ENCODE measurements around the gene NAT14. TPM values are rescaled to one million over a fixed set of nuclear protein-coding genes. Genes with fewer than 3 reads are reported as not detected.
A peak's percentile ranks its signal among the peaks of the same experiment; 100 is the strongest.

The NAT14 gene
- polyA plus RNA-seq, 1 of the 3 experiments (the other 2 are of a cell fraction): 89.9 TPM

DNA sequence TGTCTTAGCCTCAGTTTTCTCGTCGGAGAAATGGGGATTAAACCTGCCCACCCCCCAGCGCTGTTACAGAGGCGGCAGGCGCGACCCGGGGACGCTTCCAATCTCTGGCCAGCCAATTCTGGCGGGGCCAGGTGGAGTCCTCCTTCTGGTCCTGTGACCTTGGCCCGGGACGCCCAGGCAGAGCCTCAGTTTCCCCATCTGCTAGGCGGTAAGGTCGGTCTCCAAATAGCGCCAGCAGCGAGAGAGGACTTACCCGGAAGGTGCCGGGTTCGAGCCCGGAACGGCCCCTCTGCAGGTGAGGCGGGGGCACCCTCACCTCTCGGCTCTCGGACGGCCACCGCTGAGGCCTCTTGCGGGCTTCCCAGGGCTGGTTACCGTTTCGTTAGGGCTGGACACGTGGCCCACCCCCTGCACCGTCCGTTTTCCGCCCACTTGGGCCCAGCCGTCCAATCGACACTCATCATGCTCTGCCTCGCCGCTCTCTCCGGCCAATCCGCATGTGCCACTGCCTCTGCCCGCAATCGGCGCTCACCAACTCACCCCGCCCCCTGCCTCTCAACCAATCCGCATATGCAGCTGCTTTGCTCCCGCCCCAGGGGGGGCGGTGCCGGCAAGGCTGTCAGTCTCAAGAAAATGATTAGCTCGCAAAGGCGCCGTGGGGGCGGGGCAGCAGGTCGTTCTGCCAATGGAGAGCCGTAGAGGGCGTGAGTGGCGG is 23.6 kb upstream of the NAT14 start, which contains the start of gene ISOC2 (continued):
- TF ChIP-seq SMC3 (IDR thresholded peaks at IDR 0.05; ENCODE audit: low read depth, low read length) (no peak), SIN3A (IDR thresholded peaks at IDR 0.05; ENCODE audit: borderline replicate concordance, low read depth, low read length) (peak; percentile 19; the same call in 1 of the 2 replicates), GABPA (IDR thresholded peaks at IDR 0.05; ENCODE audit: low read depth) (peak; percentile 35), MEF2A (IDR thresholded peaks at IDR 0.05; ENCODE audit: borderline replicate concordance, low read depth) (no peak), FOSL2 (IDR thresholded peaks at IDR 0.05; ENCODE audit: borderline replicate concordance, low read depth) (no peak), CHD2 (IDR thresholded peaks at IDR 0.05; ENCODE audit: low read length, partially characterized antibody) (peak; percentile 95), NFIC (IDR thresholded peaks at IDR 0.05; ENCODE audit: borderline replicate concordance) (no peak), NRF1 (IDR thresholded peaks at IDR 0.05; ENCODE audit: low read depth, low read length) (no peak)
- TF ChIP-seq, protein P1, sequence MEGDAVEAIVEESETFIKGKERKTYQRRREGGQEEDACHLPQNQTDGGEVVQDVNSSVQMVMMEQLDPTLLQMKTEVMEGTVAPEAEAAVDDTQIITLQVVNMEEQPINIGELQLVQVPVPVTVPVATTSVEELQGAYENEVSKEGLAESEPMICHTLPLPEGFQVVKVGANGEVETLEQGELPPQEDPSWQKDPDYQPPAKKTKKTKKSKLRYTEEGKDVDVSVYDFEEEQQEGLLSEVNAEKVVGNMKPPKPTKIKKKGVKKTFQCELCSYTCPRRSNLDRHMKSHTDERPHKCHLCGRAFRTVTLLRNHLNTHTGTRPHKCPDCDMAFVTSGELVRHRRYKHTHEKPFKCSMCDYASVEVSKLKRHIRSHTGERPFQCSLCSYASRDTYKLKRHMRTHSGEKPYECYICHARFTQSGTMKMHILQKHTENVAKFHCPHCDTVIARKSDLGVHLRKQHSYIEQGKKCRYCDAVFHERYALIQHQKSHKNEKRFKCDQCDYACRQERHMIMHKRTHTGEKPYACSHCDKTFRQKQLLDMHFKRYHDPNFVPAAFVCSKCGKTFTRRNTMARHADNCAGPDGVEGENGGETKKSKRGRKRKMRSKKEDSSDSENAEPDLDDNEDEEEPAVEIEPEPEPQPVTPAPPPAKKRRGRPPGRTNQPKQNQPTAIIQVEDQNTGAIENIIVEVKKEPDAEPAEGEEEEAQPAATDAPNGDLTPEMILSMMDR (IDR thresholded peaks at IDR 0.05): no peak

DNA sequence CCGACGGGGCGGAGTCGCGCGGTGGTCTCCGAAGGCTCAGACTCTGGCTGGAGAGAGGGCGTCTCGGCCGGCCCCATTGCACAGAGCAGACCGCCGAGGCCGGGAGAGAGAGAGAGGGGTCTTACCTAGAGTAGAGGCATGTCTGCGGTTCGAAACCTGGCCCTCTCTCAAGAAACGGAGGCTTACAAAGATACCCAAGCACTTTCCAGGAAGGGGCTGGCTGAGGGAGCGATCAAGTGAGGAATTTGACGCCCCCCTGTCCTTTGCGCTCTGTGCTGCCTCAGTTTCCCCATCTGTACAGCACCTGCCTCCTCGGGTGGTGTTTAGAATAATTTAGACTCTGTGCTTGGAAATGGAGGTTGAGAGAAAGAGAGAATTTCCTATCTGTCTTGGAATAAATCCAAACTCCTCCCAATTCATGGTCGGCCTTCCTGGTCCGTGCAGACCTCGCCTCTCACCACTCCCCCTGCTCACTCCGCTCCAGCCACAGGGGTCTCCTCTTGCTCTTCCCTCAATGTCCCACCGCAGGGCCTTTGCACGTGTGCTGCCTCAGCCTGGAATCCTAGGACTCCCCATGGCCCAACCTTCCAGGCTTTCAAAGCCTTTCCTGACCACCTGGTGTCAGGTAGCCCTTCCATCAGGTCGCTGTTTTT is 22.9 kb upstream of the NAT14 start:
- no peaks in the 10 kb centered on the region for H3K27me3 ChIP-seq (ENCODE audit: insufficient read depth)
- peak; percentile 73 for DNase-seq
- H3F3A ChIP-seq (replicated peaks; ENCODE audit: insufficient read depth): peaks cover 19% of the 10 kb centered on the region
- peak overlapping the region; percentile 37 to 63; a peak in 3 of 4 replicates for H3K27ac ChIP-seq (ENCODE audit: low read depth in 2 of 2, low read length in 1 of 2)
- H3K79me2 ChIP-seq (ENCODE audit: insufficient read depth): peaks cover 12% of the 10 kb centered on the region; the same call in 1 of the 2 replicates
- peak overlapping the region; percentile 55 to 71 for H3K4me3 ChIP-seq (ENCODE audit: low read depth in 2 of 2, low read length in 1 of 2)
- no peaks in the 10 kb centered on the region for H3K36me3 ChIP-seq (replicated peaks in 1 of 2; ENCODE audit: control insufficient read depth in 1 of 2, insufficient read depth in 2 of 2, low read length in 1 of 2)
- H3K4me1 ChIP-seq (ENCODE audit: control insufficient read depth in 1 of 2, insufficient read depth in 2 of 2, low read depth in 1 of 2, low read length in 1 of 2): peaks cover 9 to 18% of the 10 kb centered on the region in 2 experiments; a peak in 2 of 4 replicates
- CTCF ChIA-PET: interaction anchor here (0.6 to 1.4 kb wide), 3 partner anchors 9 to 169 kb away, joined by 3 to 8 read pairs (median 5); no protein-coding TSS in a partner anchor
- WGBS (ENCODE audit: low lambda C conversion rate): 40% methylated on average over 11 of the region's 27 CpGs
- H3K9me2 ChIP-seq: no peaks in the 10 kb centered on the region
- H3K4me2 ChIP-seq: peak overlapping the region; percentile 81
- no peaks in the 10 kb centered on the region for H3K9me3 ChIP-seq
- peak overlapping the region; percentile 53; the same call in 1 of the 2 replicates for H3K9ac ChIP-seq
- POLR2A ChIA-PET: interaction anchor here (0.7 to 0.9 kb wide), 4 partner anchors 10 to 54 kb away, joined by 3 to 7 read pairs (median 4); partner anchors contain the start of genes UBE2S and ZNF628
- no peak for TF ChIP-seq TCF12 (IDR thresholded peaks at IDR 0.05)
- TF ChIP-seq, protein P2, sequence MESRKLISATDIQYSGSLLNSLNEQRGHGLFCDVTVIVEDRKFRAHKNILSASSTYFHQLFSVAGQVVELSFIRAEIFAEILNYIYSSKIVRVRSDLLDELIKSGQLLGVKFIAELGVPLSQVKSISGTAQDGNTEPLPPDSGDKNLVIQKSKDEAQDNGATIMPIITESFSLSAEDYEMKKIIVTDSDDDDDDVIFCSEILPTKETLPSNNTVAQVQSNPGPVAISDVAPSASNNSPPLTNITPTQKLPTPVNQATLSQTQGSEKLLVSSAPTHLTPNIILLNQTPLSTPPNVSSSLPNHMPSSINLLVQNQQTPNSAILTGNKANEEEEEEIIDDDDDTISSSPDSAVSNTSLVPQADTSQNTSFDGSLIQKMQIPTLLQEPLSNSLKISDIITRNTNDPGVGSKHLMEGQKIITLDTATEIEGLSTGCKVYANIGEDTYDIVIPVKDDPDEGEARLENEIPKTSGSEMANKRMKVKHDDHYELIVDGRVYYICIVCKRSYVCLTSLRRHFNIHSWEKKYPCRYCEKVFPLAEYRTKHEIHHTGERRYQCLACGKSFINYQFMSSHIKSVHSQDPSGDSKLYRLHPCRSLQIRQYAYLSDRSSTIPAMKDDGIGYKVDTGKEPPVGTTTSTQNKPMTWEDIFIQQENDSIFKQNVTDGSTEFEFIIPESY (IDR thresholded peaks at IDR 0.05; ENCODE audit: borderline replicate concordance, low read depth): no peak
- peak; percentile 48; the same call in 1 of the 2 replicates for TF ChIP-seq RCOR1 (IDR thresholded peaks at IDR 0.05; ENCODE audit: low read length)
- TF ChIP-seq POLR2AphosphoS5 (IDR thresholded peaks at IDR 0.05; ENCODE audit: low read depth, low read length): peak; percentile 26; the same call in 1 of the 2 replicates
- peak; percentile 43; the same call in 1 of the 2 replicates for TF ChIP-seq NFIC (IDR thresholded peaks at IDR 0.05; ENCODE audit: borderline replicate concordance)
- H4K20me1 ChIP-seq (ENCODE audit: insufficient read depth): no peaks in the 10 kb centered on the region
- H2AFZ ChIP-seq (ENCODE audit: low read depth): peak overlapping the region; percentile 92; the same call in 1 of the 2 replicates

All from SK-N-SH (cell line).